Breast epithelium (tissue), 4 donors: ENCODE results near the gene CFI. TPM values are rescaled to one million over a fixed set of nuclear protein-coding genes. Genes with fewer than 3 reads are reported as not detected.

ENCODE experiments used
- DNase-seq, 2 donors: peaks; one replicate each; pipeline ENCODE4 v3.0.0-alpha.2; 2019; ENCODE audit warnings: low spot score in 2 of 2
- H3K27ac ChIP-seq, 2 donors: fragments of 200-600 bp; sonication (generic) in 1 of 2; one replicate each; pipeline ENCODE4 v1.5.1; 2016 to 2019; ENCODE audit warnings: mild to moderate bottlenecking in 1 of 2
- H3K27me3 ChIP-seq, 2 donors: fragments of 200-600 bp; sonication (generic) in 1 of 2; one replicate each; pipeline versions ENCODE4 v1.5.1 to v1.6.0; 2017 to 2019; ENCODE audit warnings: control low read depth in 1 of 2, mild to moderate bottlenecking in 1 of 2
- H3K36me3 ChIP-seq: fragments of 200-600 bp; one replicate; pipeline ENCODE4 v1.5.1; 2019
- H3K4me1 ChIP-seq, 2 donors: fragments of 200-600 bp; sonication (generic); one replicate each; pipeline ENCODE4 v1.5.1; 2016 to 2019; ENCODE audit warnings: control low read depth in 1 of 2
- H3K4me3 ChIP-seq, 3 donors: fragments of 200-600 bp; sonication (generic); 1 replicate in 2 of 3; 2 replicates in 1 of 3; pipeline ENCODE4 v1.5.1; 2016 to 2019; ENCODE audit warnings: mild to moderate bottlenecking in 3 of 3, moderate library complexity in 2 of 3
- H3K9me3 ChIP-seq, 2 donors: fragments of 200-600 bp; sonication (generic) in 1 of 2; one replicate each; pipeline ENCODE4 v1.5.1; 2016 to 2019; ENCODE audit warnings: control low read depth in 1 of 2
- CTCF ChIP-seq, 3 donors: fragments of 450-650 bp; IDR thresholded peaks; one replicate each; pipeline ENCODE4 v1.5.1; 2016 to 2017; ENCODE audit warnings: antibody characterized with exemption in 3 of 3, mild to moderate bottlenecking in 3 of 3, moderate library complexity in 3 of 3
- POLR2A ChIP-seq: fragments of 450-650 bp; IDR thresholded peaks from one replicate; pipeline ENCODE4 v1.6.1; 2016; ENCODE audit warnings: antibody characterized with exemption, mild to moderate bottlenecking, moderate library complexity
- POLR2AphosphoS5 ChIP-seq, 3 donors: sonication (generic); formaldehyde crosslinking; IDR thresholded peaks; one replicate each; pipeline ENCODE4 v1.6.1; 2017; ENCODE audit warnings: antibody characterized with exemption in 3 of 3
- intact Hi-C: fragments of 100-400 bp; cut with DNase I; formaldehyde crosslinking; loops from one replicate; pipeline ENCODE4 v1.15.1; 2023; ENCODE audit warnings: low total_unique reads
- total RNA-seq, 3 donors: library from RNA; depleted of rRNA; stranded (reverse); fragments of >200 nt; gene quantifications; one replicate each; pipeline ENCODE4 v1.1.0, GENCODE V29; 2016

The CFI gene
- total RNA-seq, 3 donors from 2014 or later, result 15.8 to 56.5 (median 32.1) TPM

- no peaks in the 10 kb centered on the region for H3K36me3 ChIP-seq
- intact Hi-C loops, result no loop called here
Measured at GRCh38 chr4:109719604-109720003, 82.2 kb downstream of the CFI start.

GRCh38 chr4:109718759-109719158, 83.0 kb downstream of the CFI start:
- Histone ChIP-seq H3K27me3 (no peaks in the 10 kb centered on the region), H3K27ac (no peak overlapping the region), H3K4me3 (no peak overlapping the region), H3K4me1 (no peaks in the 10 kb centered on the region), H3K9me3 (no peaks in the 10 kb centered on the region), H3K36me3 (no peaks in the 10 kb centered on the region)
- TF ChIP-seq CTCF (IDR thresholded peaks at IDR 0.05), result no peak
- TF ChIP-seq POLR2A, result no peak
- no peak for TF ChIP-seq POLR2AphosphoS5 (IDR thresholded peaks at IDR 0.05)
- DNase-seq, result no peak
- intact Hi-C loops, result no loop called here

More at GRCh38 chr4:109719604-109720003, 82.2 kb downstream of the CFI start:
- H3K9me3 ChIP-seq, result no peaks in the 10 kb centered on the region
- no peaks in the 10 kb centered on the region for H3K4me1 ChIP-seq
- no peak overlapping the region for H3K27ac ChIP-seq
- H3K27me3 ChIP-seq, result no peaks in the 10 kb centered on the region
- TF ChIP-seq POLR2A (no peak), POLR2AphosphoS5 (IDR thresholded peaks at IDR 0.05) (no peak), CTCF (IDR thresholded peaks at IDR 0.05) (no peak)
- no peak for DNase-seq
- no peak overlapping the region for H3K4me3 ChIP-seq

- no peaks in the 10 kb centered on the region for H3K27me3 ChIP-seq
- intact Hi-C loops, result no loop called here
- H3K9me3 ChIP-seq, result no peaks in the 10 kb centered on the region
- H3K27ac ChIP-seq, result no peak overlapping the region
- TF ChIP-seq CTCF (IDR thresholded peaks at IDR 0.05) (no peak), POLR2AphosphoS5 (IDR thresholded peaks at IDR 0.05) (no peak), POLR2A (no peak)
- H3K36me3 ChIP-seq, result no peaks in the 10 kb centered on the region
- H3K4me1 ChIP-seq, result no peaks in the 10 kb centered on the region
- H3K4me3 ChIP-seq, result no peak overlapping the region
- no peak for DNase-seq
Measured at GRCh38 chr4:109713500-109713899, 88.3 kb downstream of the CFI start.

GRCh38 chr4:109708990-109709389, 92.8 kb downstream of the CFI start:
- Histone ChIP-seq H3K36me3 (no peaks in the 10 kb centered on the region), H3K27me3 (no peaks in the 10 kb centered on the region), H3K9me3 (no peaks in the 10 kb centered on the region), H3K4me1 (no peaks in the 10 kb centered on the region), H3K4me3 (no peak overlapping the region), H3K27ac (no peak overlapping the region)
- no peak for TF ChIP-seq POLR2A
- no peak for TF ChIP-seq POLR2AphosphoS5 (IDR thresholded peaks at IDR 0.05)
- no peak for TF ChIP-seq CTCF (IDR thresholded peaks at IDR 0.05)
- intact Hi-C loops, result no loop called here
- no peak for DNase-seq

- TF ChIP-seq POLR2A (no peak), CTCF (IDR thresholded peaks at IDR 0.05) (no peak), POLR2AphosphoS5 (IDR thresholded peaks at IDR 0.05) (no peak)
- intact Hi-C loops, result no loop called here
- DNase-seq, result no peak
Measured at GRCh38 chr4:109708435-109708834, 93.4 kb downstream of the CFI start.

More at GRCh38 chr4:109708435-109708834, 93.4 kb downstream of the CFI start:
- Histone ChIP-seq H3K9me3 (no peaks in the 10 kb centered on the region), H3K36me3 (no peaks in the 10 kb centered on the region), H3K4me3 (no peak overlapping the region), H3K4me1 (no peaks in the 10 kb centered on the region), H3K27ac (no peak overlapping the region), H3K27me3 (no peaks in the 10 kb centered on the region)
